IPS-20b (cell line): ENCODE results near the gene GAB1.

ENCODE experiments used
- H3K27ac ChIP-seq: one replicate; pipeline ENCODE4 v1.5.1; 2013; ENCODE audit warnings: low read length
- H3K27me3 ChIP-seq: 2 replicates; pipeline ENCODE4 v1.6.1; 2013; ENCODE audit warnings: mild to moderate bottlenecking, low read length, inconsistent platforms; ENCODE audit not compliant: insufficient read depth
- H3K36me3 ChIP-seq: 2 replicates; pipeline ENCODE4 v1.6.1; 2013; ENCODE audit warnings: low read depth, mild to moderate bottlenecking, inconsistent platforms, low read length, moderate library complexity; ENCODE audit not compliant: insufficient read depth
- H3K4me1 ChIP-seq: 2 replicates; pipeline ENCODE4 v1.6.1; 2013; ENCODE audit warnings: mild to moderate bottlenecking, control low read depth, inconsistent platforms, low read length, moderate library complexity; ENCODE audit not compliant: insufficient read depth
- H3K4me3 ChIP-seq: 2 replicates; pipeline ENCODE4 v1.5.1; 2013; ENCODE audit warnings: mild to moderate bottlenecking, low read length, inconsistent platforms
- H3K9ac ChIP-seq: 2 replicates; pipeline ENCODE4 v1.6.1; 2013; ENCODE audit warnings: low read depth, mild to moderate bottlenecking, inconsistent platforms, low read length, moderate library complexity
- H3K9me3 ChIP-seq: 2 replicates; pipeline ENCODE4 v1.6.1; 2013; ENCODE audit warnings: mild to moderate bottlenecking, low read depth, low read length, inconsistent platforms; ENCODE audit not compliant: insufficient read depth

GAB1 gene

GRCh38 chr4:143352720-143353119 lies 16.0 kb downstream of the GAB1 start:
- H3K4me3 ChIP-seq, result no peak overlapping the region
- no peaks in the 10 kb centered on the region for H3K9me3 ChIP-seq
- no peaks in the 10 kb centered on the region for H3K36me3 ChIP-seq
- peaks cover 54% of the 10 kb centered on the region for H3K4me1 ChIP-seq
- H3K9ac ChIP-seq, result no peak overlapping the region
- no peak overlapping the region for H3K27ac ChIP-seq
- no peaks in the 10 kb centered on the region for H3K27me3 ChIP-seq

- no peak overlapping the region for H3K27ac ChIP-seq
- no peaks in the 10 kb centered on the region for H3K36me3 ChIP-seq
- H3K4me1 ChIP-seq, result peaks cover 56% of the 10 kb centered on the region
- no peaks in the 10 kb centered on the region for H3K9me3 ChIP-seq
- no peak overlapping the region for H3K9ac ChIP-seq
- no peaks in the 10 kb centered on the region for H3K27me3 ChIP-seq
- no peak overlapping the region for H3K4me3 ChIP-seq
These were observed 17.1 kb downstream of the GAB1 start for GRCh38 chr4:143353797-143354196.

- Histone ChIP-seq H3K36me3 (no peaks in the 10 kb centered on the region), H3K27me3 (no peaks in the 10 kb centered on the region), H3K4me1 (peaks cover 64% of the 10 kb centered on the region), H3K4me3 (no peak overlapping the region; the same call in 1 of the 2 replicates), H3K27ac (no peak overlapping the region), H3K9me3 (no peaks in the 10 kb centered on the region), H3K9ac (no peak overlapping the region; the same call in 1 of the 2 replicates)
These were observed 18.3 kb downstream of the GAB1 start for GRCh38 chr4:143354990-143355389.

- Histone ChIP-seq H3K27me3 (no peaks in the 10 kb centered on the region), H3K9ac (no peak overlapping the region; the same call in 1 of the 2 replicates), H3K9me3 (no peaks in the 10 kb centered on the region), H3K36me3 (no peaks in the 10 kb centered on the region), H3K4me1 (peaks cover 64% of the 10 kb centered on the region), H3K27ac (no peak overlapping the region), H3K4me3 (peak overlapping the region; percentile 8; the same call in 1 of the 2 replicates)
These were observed 19.0 kb downstream of the GAB1 start for GRCh38 chr4:143355540-143356217.

- Histone ChIP-seq H3K4me1 (peaks cover 59% of the 10 kb centered on the region), H3K27ac (no peak overlapping the region), H3K4me3 (peak overlapping the region; percentile 11; the same call in 1 of the 2 replicates), H3K9ac (no peak overlapping the region; the same call in 1 of the 2 replicates), H3K9me3 (no peaks in the 10 kb centered on the region), H3K36me3 (no peaks in the 10 kb centered on the region), H3K27me3 (no peaks in the 10 kb centered on the region)
These were observed 19.8 kb downstream of the GAB1 start for GRCh38 chr4:143356493-143356892.

- Histone ChIP-seq H3K36me3 (no peaks in the 10 kb centered on the region), H3K4me3 (no peak overlapping the region; the same call in 1 of the 2 replicates), H3K9ac (no peak overlapping the region; the same call in 1 of the 2 replicates), H3K9me3 (no peaks in the 10 kb centered on the region), H3K27me3 (no peaks in the 10 kb centered on the region), H3K27ac (no peak overlapping the region), H3K4me1 (peaks cover 51% of the 10 kb centered on the region)
These were observed 20.6 kb downstream of the GAB1 start for GRCh38 chr4:143357161-143357845.

GRCh38 chr4:143358419-143358818 lies 21.7 kb downstream of the GAB1 start:
- Histone ChIP-seq H3K4me1 (peaks cover 43% of the 10 kb centered on the region), H3K4me3 (no peak overlapping the region), H3K27me3 (no peaks in the 10 kb centered on the region), H3K9ac (no peak overlapping the region), H3K9me3 (no peaks in the 10 kb centered on the region), H3K27ac (no peak overlapping the region), H3K36me3 (no peaks in the 10 kb centered on the region)

- H3K36me3 ChIP-seq, result no peaks in the 10 kb centered on the region
- no peak overlapping the region for H3K9ac ChIP-seq
- H3K4me1 ChIP-seq, result peaks cover 41% of the 10 kb centered on the region
- H3K27ac ChIP-seq, result no peak overlapping the region
- H3K9me3 ChIP-seq, result no peaks in the 10 kb centered on the region
- no peaks in the 10 kb centered on the region for H3K27me3 ChIP-seq
- no peak overlapping the region for H3K4me3 ChIP-seq
These were observed 22.4 kb downstream of the GAB1 start for GRCh38 chr4:143358923-143359643.

GRCh38 chr4:143359644-143360193 lies 23.0 kb downstream of the GAB1 start:
- no peaks in the 10 kb centered on the region for H3K36me3 ChIP-seq
- H3K27ac ChIP-seq, result no peak overlapping the region
- no peaks in the 10 kb centered on the region for H3K27me3 ChIP-seq
- 0 out of 2 replicates have a peak overlapping the region, but pooled peaks have one; percentile 23 for H3K9ac ChIP-seq
- no peaks in the 10 kb centered on the region for H3K9me3 ChIP-seq
- peaks cover 44% of the 10 kb centered on the region for H3K4me1 ChIP-seq
- H3K4me3 ChIP-seq, result no peak overlapping the region

- Histone ChIP-seq H3K36me3 (no peaks in the 10 kb centered on the region), H3K9me3 (no peaks in the 10 kb centered on the region), H3K27me3 (no peaks in the 10 kb centered on the region), H3K9ac (no peak overlapping the region), H3K4me3 (no peak overlapping the region), H3K4me1 (peaks cover 32% of the 10 kb centered on the region), H3K27ac (no peak overlapping the region)
These were observed 24.4 kb downstream of the GAB1 start for GRCh38 chr4:143360838-143361625.
